ENCODE data around the gene PCBP3.

GRCh38 chr21:45723049-45723958 is 79.8 kb downstream of the PCBP3 start:
- TF ChIP-seq CTCF (conservative IDR thresholded peaks at IDR 0.05) (no peak), EZH2 (IDR thresholded peaks at IDR 0.05; ENCODE audit: low read depth) (no peak)
